ENCODE results near the gene TTC38.

The TTC38 gene

GRCh38 chr22:46327691-46328465 is 60.1 kb downstream of the TTC38 start:
- no peaks in the 10 kb centered on the region for H3K4me1 ChIP-seq (ENCODE audit: control insufficient read depth in 2 of 2, insufficient read depth in 2 of 2, low read length in 2 of 2)
- H3K27ac ChIP-seq (ENCODE audit: low read depth in 2 of 2, low read length in 2 of 2) = no peak overlapping the region
- no peak overlapping the region for H3K9ac ChIP-seq (ENCODE audit: low read depth in 1 of 2, low read length in 2 of 2)
- H3K36me3 ChIP-seq (ENCODE audit: control insufficient read depth in 2 of 2, insufficient read depth in 2 of 2, low read length in 2 of 2) = peaks cover 0 to 5% of the 10 kb centered on the region in 2 donors
- no peaks in the 10 kb centered on the region for H3K9me3 ChIP-seq (ENCODE audit: control insufficient read depth in 2 of 2, low read length in 2 of 2)
- no peaks in the 10 kb centered on the region for H3K27me3 ChIP-seq (ENCODE audit: control insufficient read depth in 2 of 2, insufficient read depth in 2 of 2, low read length in 2 of 2)
- H3K4me3 ChIP-seq (ENCODE audit: low read length in 2 of 2) = no peak overlapping the region

- no peaks in the 10 kb centered on the region for H3K27me3 ChIP-seq (ENCODE audit: control insufficient read depth in 2 of 2, insufficient read depth in 2 of 2, low read length in 2 of 2)
- H3K9me3 ChIP-seq (ENCODE audit: control insufficient read depth in 2 of 2, low read length in 2 of 2) = no peaks in the 10 kb centered on the region
- H3K4me1 ChIP-seq (ENCODE audit: control insufficient read depth in 2 of 2, insufficient read depth in 2 of 2, low read length in 2 of 2) = no peaks in the 10 kb centered on the region
- no peak overlapping the region for H3K27ac ChIP-seq (ENCODE audit: low read depth in 2 of 2, low read length in 2 of 2)
- H3K4me3 ChIP-seq (ENCODE audit: low read length in 2 of 2) = no peak overlapping the region
- H3K9ac ChIP-seq (ENCODE audit: low read depth in 1 of 2, low read length in 2 of 2) = no peak overlapping the region
- peaks cover 0 to 5% of the 10 kb centered on the region in 2 donors for H3K36me3 ChIP-seq (ENCODE audit: control insufficient read depth in 2 of 2, insufficient read depth in 2 of 2, low read length in 2 of 2)
These were observed 61.0 kb downstream of the TTC38 start for GRCh38 chr22:46328797-46329196.

DNA sequence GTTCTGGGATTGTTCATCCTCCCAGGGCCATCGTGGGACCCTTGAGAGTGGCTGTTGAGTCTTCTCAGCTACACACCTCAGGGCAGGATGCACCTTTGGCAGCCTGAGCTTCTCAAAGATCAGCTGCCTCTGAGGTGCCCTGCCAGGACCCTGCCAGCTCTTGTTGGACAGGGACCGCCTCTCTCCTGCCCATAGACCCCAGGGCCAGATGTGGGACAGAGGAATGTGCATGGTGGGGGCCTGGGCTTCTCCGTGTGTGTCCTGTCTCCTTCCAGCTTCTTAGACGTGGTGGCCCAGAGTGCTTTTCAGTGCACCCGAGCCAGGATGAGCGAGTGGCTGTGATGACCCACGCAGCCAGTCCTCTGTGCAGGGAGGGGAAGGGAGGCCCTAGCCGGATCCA is 61.8 kb downstream of the TTC38 start:
- H3K4me1 ChIP-seq (ENCODE audit: control insufficient read depth in 2 of 2, insufficient read depth in 2 of 2, low read length in 2 of 2) = no peaks in the 10 kb centered on the region
- H3K27ac ChIP-seq (ENCODE audit: low read depth in 2 of 2, low read length in 2 of 2) = no peak overlapping the region
- H3K4me3 ChIP-seq (ENCODE audit: low read length in 2 of 2) = no peak overlapping the region
- H3K9ac ChIP-seq (ENCODE audit: low read depth in 1 of 2, low read length in 2 of 2) = no peak overlapping the region
- H3K27me3 ChIP-seq (ENCODE audit: control insufficient read depth in 2 of 2, insufficient read depth in 2 of 2, low read length in 2 of 2) = no peaks in the 10 kb centered on the region
- H3K36me3 ChIP-seq (ENCODE audit: control insufficient read depth in 2 of 2, insufficient read depth in 2 of 2, low read length in 2 of 2) = peaks cover 0 to 5% of the 10 kb centered on the region in 2 donors
- H3K9me3 ChIP-seq (ENCODE audit: control insufficient read depth in 2 of 2, low read length in 2 of 2) = no peaks in the 10 kb centered on the region

- Histone ChIP-seq H3K9ac (ENCODE audit: low read depth in 1 of 2, low read length in 2 of 2) (no peak overlapping the region), H3K27ac (ENCODE audit: low read depth in 2 of 2, low read length in 2 of 2) (no peak overlapping the region), H3K9me3 (ENCODE audit: control insufficient read depth in 2 of 2, low read length in 2 of 2) (no peaks in the 10 kb centered on the region)
These were observed 62.6 kb downstream of the TTC38 start for GRCh38 chr22:46330426-46330825.

GRCh38 chr22:46331496-46331895 is 63.7 kb downstream of the TTC38 start:
- H3K9ac ChIP-seq (ENCODE audit: low read depth in 1 of 2, low read length in 2 of 2) = no peak overlapping the region

More at GRCh38 chr22:46330426-46330825, 62.6 kb downstream of the TTC38 start:
- H3K27me3 ChIP-seq (ENCODE audit: control insufficient read depth in 2 of 2, insufficient read depth in 2 of 2, low read length in 2 of 2) = no peaks in the 10 kb centered on the region
- H3K4me3 ChIP-seq (ENCODE audit: low read length in 2 of 2) = no peak overlapping the region
- H3K4me1 ChIP-seq (ENCODE audit: control insufficient read depth in 2 of 2, insufficient read depth in 2 of 2, low read length in 2 of 2) = no peaks in the 10 kb centered on the region
- peaks cover 0 to 5% of the 10 kb centered on the region in 2 donors for H3K36me3 ChIP-seq (ENCODE audit: control insufficient read depth in 2 of 2, insufficient read depth in 2 of 2, low read length in 2 of 2)

DNA sequence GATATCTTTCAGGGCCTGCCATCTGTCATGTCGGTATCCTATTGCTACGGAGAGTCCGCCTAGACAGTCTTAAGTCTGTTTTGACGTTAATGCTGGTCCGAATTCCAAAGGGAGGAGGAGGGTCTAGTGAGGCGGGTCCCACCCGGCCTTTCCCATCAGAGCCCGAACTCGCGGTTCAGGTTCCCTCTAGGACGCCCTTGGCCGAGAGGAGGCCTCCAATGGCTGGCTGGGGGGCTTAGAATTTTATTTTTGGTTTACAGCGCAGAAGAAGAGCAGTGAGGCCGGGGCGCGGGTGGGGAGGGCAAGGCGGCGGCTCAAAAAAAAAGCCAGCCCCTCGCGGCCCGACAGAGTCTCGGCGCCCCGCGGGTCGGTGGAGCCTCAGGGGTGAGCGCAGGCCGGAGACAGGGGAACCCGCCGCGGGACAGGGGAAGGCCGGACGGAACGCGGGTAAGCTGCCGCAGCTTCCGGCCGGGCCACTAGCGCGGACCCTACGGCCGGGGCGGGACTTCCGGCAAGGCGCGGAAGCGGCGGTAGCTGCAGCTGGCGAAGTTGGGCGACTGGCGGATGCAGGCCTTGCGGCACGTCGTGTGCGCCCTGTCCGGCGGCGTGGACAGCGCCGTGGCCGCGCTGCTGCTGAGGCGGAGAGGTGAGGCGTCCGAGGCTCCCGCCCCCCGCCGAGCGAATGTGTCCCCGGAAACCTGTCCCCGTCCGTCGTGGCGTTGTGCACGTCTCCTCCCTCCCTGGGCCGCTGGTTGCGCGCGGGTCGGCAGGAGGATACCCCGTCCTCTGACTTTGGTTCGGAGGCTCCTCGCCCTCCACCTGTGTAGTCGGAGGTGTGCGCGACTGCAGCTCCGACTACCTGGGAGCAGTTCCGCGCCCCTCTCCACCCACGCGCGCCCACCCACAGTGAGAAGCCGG is 67.7 kb downstream of the TTC38 start, which contains the start of gene TRMU:
TSS of gene TRMU (plus strand) at position 514 of the 918 bp plus-strand sequence. CDS start at position 565, 51 bp downstream.
- peak within 1 kb of the TSS; percentile 85 to 87 for H3K4me3 ChIP-seq (ENCODE audit: low read length in 2 of 2)
- peaks cover 7 to 8% of the 10 kb centered on the region in 2 donors for H3K4me1 ChIP-seq (ENCODE audit: control insufficient read depth in 2 of 2, insufficient read depth in 2 of 2, low read length in 2 of 2)
- H3K27me3 ChIP-seq (ENCODE audit: control insufficient read depth in 2 of 2, insufficient read depth in 2 of 2, low read length in 2 of 2) = no peaks in the 10 kb centered on the region
- peaks cover 17 to 23% of the 10 kb centered on the region in 2 donors for H3K36me3 ChIP-seq (ENCODE audit: control insufficient read depth in 2 of 2, insufficient read depth in 2 of 2, low read length in 2 of 2)
- H3K9ac ChIP-seq (ENCODE audit: low read depth in 1 of 2, low read length in 2 of 2) = peak within 1 kb of the TSS; percentile 70 to 72
- peak within 1 kb of the TSS; percentile 79 to 82 for H3K27ac ChIP-seq (ENCODE audit: low read depth in 2 of 2, low read length in 2 of 2)
- H3K9me3 ChIP-seq (ENCODE audit: control insufficient read depth in 2 of 2, low read length in 2 of 2) = no peaks in the 10 kb centered on the region

More at GRCh38 chr22:46331496-46331895, 63.7 kb downstream of the TTC38 start:
- no peak overlapping the region for H3K27ac ChIP-seq (ENCODE audit: low read depth in 2 of 2, low read length in 2 of 2)
- no peak overlapping the region for H3K4me3 ChIP-seq (ENCODE audit: low read length in 2 of 2)
- H3K27me3 ChIP-seq (ENCODE audit: control insufficient read depth in 2 of 2, insufficient read depth in 2 of 2, low read length in 2 of 2) = no peaks in the 10 kb centered on the region
- peaks cover 0 to 3% of the 10 kb centered on the region in 2 donors for H3K36me3 ChIP-seq (ENCODE audit: control insufficient read depth in 2 of 2, insufficient read depth in 2 of 2, low read length in 2 of 2)
- H3K4me1 ChIP-seq (ENCODE audit: control insufficient read depth in 2 of 2, insufficient read depth in 2 of 2, low read length in 2 of 2) = peaks cover 2% of the 10 kb centered on the region in 2 donors
- H3K9me3 ChIP-seq (ENCODE audit: control insufficient read depth in 2 of 2, low read length in 2 of 2) = no peaks in the 10 kb centered on the region

DNA sequence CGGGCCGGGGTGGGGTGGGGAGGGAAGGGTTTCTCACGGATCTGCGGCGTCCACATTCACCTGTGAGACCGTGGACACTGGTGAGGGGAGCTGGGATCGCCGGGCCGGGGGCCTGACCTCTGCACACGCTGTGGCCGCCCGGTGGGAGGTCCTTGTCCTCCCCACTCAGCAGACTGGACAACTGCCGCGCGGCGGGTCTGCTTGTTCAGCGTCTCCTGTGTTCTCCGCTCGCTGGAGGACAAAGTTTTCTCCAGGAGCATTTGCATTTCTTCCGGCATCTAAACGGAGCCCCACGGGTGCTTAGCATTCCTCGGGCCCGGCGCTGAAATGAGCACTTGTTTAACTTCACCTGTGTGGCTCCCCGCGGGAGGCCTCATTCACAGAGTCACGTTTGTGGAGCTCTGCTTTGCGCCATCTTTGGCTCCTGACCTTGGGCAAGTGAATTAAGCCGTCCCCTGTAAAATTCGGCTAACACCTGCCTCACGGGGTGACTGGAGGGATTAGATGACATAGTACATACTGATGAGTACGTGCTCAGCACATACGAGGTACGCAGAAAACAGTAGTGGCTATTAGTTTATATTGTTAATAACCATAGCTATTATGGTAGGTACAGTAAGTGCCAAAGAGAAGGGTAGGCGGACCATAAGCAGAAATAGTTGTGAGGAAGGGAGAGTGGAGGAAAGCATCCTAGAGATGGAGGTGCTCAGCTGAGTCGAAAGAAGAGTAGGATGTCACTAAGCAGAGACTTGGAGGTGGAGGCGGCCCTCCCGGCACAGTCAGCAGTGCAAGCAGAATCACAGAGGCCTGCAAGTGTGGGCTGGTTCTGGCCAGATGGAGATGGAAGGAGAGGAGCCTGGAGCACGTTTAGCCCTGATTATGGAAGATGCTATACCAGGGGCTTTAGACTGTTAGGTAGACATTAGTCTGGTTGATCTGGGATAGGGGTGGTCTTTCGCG is 68.6 kb downstream of the TTC38 start:
- peak overlapping the region; percentile 26 to 70 for H3K9ac ChIP-seq (ENCODE audit: low read depth in 1 of 2, low read length in 2 of 2)
- peaks cover 23 to 25% of the 10 kb centered on the region in 2 donors for H3K36me3 ChIP-seq (ENCODE audit: control insufficient read depth in 2 of 2, insufficient read depth in 2 of 2, low read length in 2 of 2)
- H3K27ac ChIP-seq (ENCODE audit: low read depth in 2 of 2, low read length in 2 of 2) = peak overlapping the region in 1 of 2 donors; percentile 82
- H3K27me3 ChIP-seq (ENCODE audit: control insufficient read depth in 2 of 2, insufficient read depth in 2 of 2, low read length in 2 of 2) = no peaks in the 10 kb centered on the region
- peaks cover 7 to 8% of the 10 kb centered on the region in 2 donors for H3K4me1 ChIP-seq (ENCODE audit: control insufficient read depth in 2 of 2, insufficient read depth in 2 of 2, low read length in 2 of 2)
- peak overlapping the region; percentile 85 to 87 for H3K4me3 ChIP-seq (ENCODE audit: low read length in 2 of 2)
- no peaks in the 10 kb centered on the region for H3K9me3 ChIP-seq (ENCODE audit: control insufficient read depth in 2 of 2, low read length in 2 of 2)

GRCh38 chr22:46337870-46338269 is 70.1 kb downstream of the TTC38 start:
- Histone ChIP-seq H3K4me1 (ENCODE audit: control insufficient read depth in 2 of 2, insufficient read depth in 2 of 2, low read length in 2 of 2) (peaks cover 7 to 8% of the 10 kb centered on the region in 2 donors), H3K36me3 (ENCODE audit: control insufficient read depth in 2 of 2, insufficient read depth in 2 of 2, low read length in 2 of 2) (peaks cover 32 to 33% of the 10 kb centered on the region in 2 donors), H3K9ac (ENCODE audit: low read depth in 1 of 2, low read length in 2 of 2) (no peak overlapping the region), H3K27ac (ENCODE audit: low read depth in 2 of 2, low read length in 2 of 2) (no peak overlapping the region), H3K4me3 (ENCODE audit: low read length in 2 of 2) (no peak overlapping the region), H3K27me3 (ENCODE audit: control insufficient read depth in 2 of 2, insufficient read depth in 2 of 2, low read length in 2 of 2) (no peaks in the 10 kb centered on the region), H3K9me3 (ENCODE audit: control insufficient read depth in 2 of 2, low read length in 2 of 2) (no peaks in the 10 kb centered on the region)

GRCh38 chr22:46338636-46339035 is 70.8 kb downstream of the TTC38 start:
- no peak overlapping the region for H3K4me3 ChIP-seq (ENCODE audit: low read length in 2 of 2)
- H3K9me3 ChIP-seq (ENCODE audit: control insufficient read depth in 2 of 2, low read length in 2 of 2) = no peaks in the 10 kb centered on the region
- no peak overlapping the region for H3K27ac ChIP-seq (ENCODE audit: low read depth in 2 of 2, low read length in 2 of 2)
- no peak overlapping the region for H3K9ac ChIP-seq (ENCODE audit: low read depth in 1 of 2, low read length in 2 of 2)
- H3K4me1 ChIP-seq (ENCODE audit: control insufficient read depth in 2 of 2, insufficient read depth in 2 of 2, low read length in 2 of 2) = peaks cover 7 to 8% of the 10 kb centered on the region in 2 donors
- H3K36me3 ChIP-seq (ENCODE audit: control insufficient read depth in 2 of 2, insufficient read depth in 2 of 2, low read length in 2 of 2) = peaks cover 37 to 39% of the 10 kb centered on the region in 2 donors
- no peaks in the 10 kb centered on the region for H3K27me3 ChIP-seq (ENCODE audit: control insufficient read depth in 2 of 2, insufficient read depth in 2 of 2, low read length in 2 of 2)

All from mucosa of rectum (tissue), 2 donors.